ENCODE data around the gene CCDC12.

The CCDC12 gene

DNA sequence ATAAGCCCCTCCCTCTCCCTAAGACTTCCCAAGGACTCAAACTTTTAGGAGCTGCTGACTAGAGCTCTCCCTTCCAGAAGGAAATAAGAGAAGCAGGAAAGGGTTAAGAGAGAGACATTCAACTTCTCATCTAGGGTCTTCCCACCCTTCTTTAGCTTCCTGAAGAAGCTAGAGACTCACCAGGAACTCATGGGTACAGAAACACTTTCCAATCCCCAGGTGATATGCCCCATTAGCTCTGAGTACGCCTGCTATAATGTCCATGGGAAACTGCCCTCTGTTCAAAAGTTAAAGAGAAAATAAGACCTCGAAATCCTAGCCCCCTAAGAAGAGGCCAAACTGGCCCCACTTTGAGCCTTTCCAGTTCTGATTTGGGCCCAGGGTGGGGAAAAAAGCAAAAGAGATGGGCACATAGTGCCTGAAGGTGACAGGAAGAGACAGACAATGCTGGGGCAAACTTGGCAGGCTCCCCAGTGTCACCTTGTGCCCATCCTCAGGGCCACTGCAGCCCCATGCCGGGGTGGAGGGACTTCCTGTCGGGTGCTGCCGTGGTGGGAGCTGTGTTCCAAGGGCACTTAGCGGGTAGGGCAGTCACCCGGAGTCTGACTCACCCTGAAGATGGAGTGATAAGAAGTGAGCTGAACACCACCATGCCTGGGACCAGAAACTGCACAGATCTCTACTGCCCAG lies 29.5 kb downstream of the CCDC12 start:
- no peak overlapping the region for H4K5ac ChIP-seq (ENCODE audit: low read length)
- no peak overlapping the region for H3K27ac ChIP-seq (ENCODE audit: low read depth, low read length)
- H2BK5ac ChIP-seq (ENCODE audit: low read length) = no peak overlapping the region
- H3K18ac ChIP-seq (ENCODE audit: low read length) = no peak overlapping the region
- WGBS (ENCODE audit: extremely low coverage, insufficient coverage, low lambda C conversion rate) = no CpG with 5 or more reads among the region's 7 CpGs
- H4K8ac ChIP-seq (ENCODE audit: low read depth, low read length) = no peak overlapping the region
- no peak for DNase-seq
- no peaks in the 10 kb centered on the region for H3K27me3 ChIP-seq (ENCODE audit: insufficient read depth, low read length, poor library complexity)
- H2BK120ac ChIP-seq (ENCODE audit: low read depth, low read length) = no peak overlapping the region
- H3K36me3 ChIP-seq (ENCODE audit: control insufficient read depth, insufficient read depth, low read length) = no peaks in the 10 kb centered on the region
- H3K79me1 ChIP-seq (ENCODE audit: low read length) = peaks cover 62% of the 10 kb centered on the region
- peaks cover 88% of the 10 kb centered on the region for H3K79me2 ChIP-seq (ENCODE audit: control insufficient read depth, insufficient read depth, low read length)
- H3K4me2 ChIP-seq (ENCODE audit: low read length) = no peak overlapping the region
- H3K56ac ChIP-seq (ENCODE audit: low read length) = no peak overlapping the region
- no peak overlapping the region for H2AK5ac ChIP-seq (ENCODE audit: low read length)
- no peak overlapping the region for H3K4ac ChIP-seq (ENCODE audit: low read depth, low read length)
- H3K4me1 ChIP-seq (ENCODE audit: control insufficient read depth, low read depth, low read length) = peaks cover 42% of the 10 kb centered on the region
- H3K9ac ChIP-seq (ENCODE audit: low read length) = no peak overlapping the region
- H2BK15ac ChIP-seq (replicated peaks; ENCODE audit: low read depth) = no peak overlapping the region
- H3K4me3 ChIP-seq (ENCODE audit: low read length) = no peak overlapping the region
- H3K23ac ChIP-seq (ENCODE audit: low read length) = no peak overlapping the region

DNA sequence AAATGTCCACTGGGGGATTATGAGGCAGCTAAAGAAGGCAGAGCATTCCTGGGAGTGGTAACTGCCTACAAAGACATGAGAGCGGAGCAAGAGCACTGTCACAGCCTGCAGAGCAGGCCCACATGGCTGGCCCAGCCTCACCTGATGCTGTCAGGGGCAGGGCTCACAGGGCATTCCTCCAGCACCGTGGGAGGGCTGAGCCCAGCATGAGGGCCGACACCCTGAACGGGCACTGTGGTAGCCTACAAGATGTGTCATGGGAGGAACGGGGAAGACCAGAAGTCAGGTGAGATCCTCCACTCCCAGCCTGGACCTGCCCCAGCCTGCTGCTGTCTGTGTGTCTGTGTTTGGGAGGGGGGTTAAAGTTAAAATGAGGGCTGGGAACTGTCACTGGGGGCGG lies 30.1 kb downstream of the CCDC12 start:
- no peak overlapping the region for H2BK5ac ChIP-seq (ENCODE audit: low read length)
- no peak overlapping the region for H3K23ac ChIP-seq (ENCODE audit: low read length)
- WGBS (ENCODE audit: extremely low coverage, insufficient coverage, low lambda C conversion rate) = no CpG with 5 or more reads among the region's 6 CpGs
- H3K18ac ChIP-seq (ENCODE audit: low read length) = no peak overlapping the region
- no peak overlapping the region for H3K4ac ChIP-seq (ENCODE audit: low read depth, low read length)
- H3K36me3 ChIP-seq (ENCODE audit: control insufficient read depth, insufficient read depth, low read length) = no peaks in the 10 kb centered on the region
- no peak overlapping the region for H2AK5ac ChIP-seq (ENCODE audit: low read length)
- H3K4me2 ChIP-seq (ENCODE audit: low read length) = no peak overlapping the region
- no peak overlapping the region for H4K5ac ChIP-seq (ENCODE audit: low read length)
- no peak for DNase-seq
- no peak overlapping the region for H4K8ac ChIP-seq (ENCODE audit: low read depth, low read length)
- H3K4me3 ChIP-seq (ENCODE audit: low read length) = no peak overlapping the region
- peaks cover 42% of the 10 kb centered on the region for H3K4me1 ChIP-seq (ENCODE audit: control insufficient read depth, low read depth, low read length)
- H2BK120ac ChIP-seq (ENCODE audit: low read depth, low read length) = no peak overlapping the region
- peaks cover 90% of the 10 kb centered on the region for H3K79me2 ChIP-seq (ENCODE audit: control insufficient read depth, insufficient read depth, low read length)
- H3K27me3 ChIP-seq (ENCODE audit: insufficient read depth, low read length, poor library complexity) = no peaks in the 10 kb centered on the region
- H2BK15ac ChIP-seq (replicated peaks; ENCODE audit: low read depth) = no peak overlapping the region
- H3K79me1 ChIP-seq (ENCODE audit: low read length) = peaks cover 65% of the 10 kb centered on the region
- H3K27ac ChIP-seq (ENCODE audit: low read depth, low read length) = no peak overlapping the region
- H3K56ac ChIP-seq (ENCODE audit: low read length) = no peak overlapping the region
- H3K9ac ChIP-seq (ENCODE audit: low read length) = no peak overlapping the region

DNA sequence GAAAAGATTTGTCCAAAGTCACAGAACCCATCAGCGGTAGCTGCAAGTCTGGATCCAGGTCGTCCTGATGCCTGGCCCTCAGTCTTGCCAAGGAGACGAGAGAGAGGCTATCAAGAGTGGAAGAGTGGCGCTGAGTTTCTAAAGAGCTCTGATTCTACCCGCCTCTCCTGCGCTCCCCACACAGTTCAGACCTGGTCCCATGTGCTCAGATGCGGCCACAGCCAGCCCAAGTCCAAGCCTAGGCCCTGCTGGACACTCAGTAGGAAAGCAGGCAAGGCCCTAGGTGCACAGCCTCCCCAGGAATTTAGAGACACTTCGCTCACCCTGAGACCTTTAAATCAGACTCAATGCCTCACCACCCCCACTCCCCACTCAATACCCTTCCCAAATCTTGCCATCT lies 32.4 kb downstream of the CCDC12 start:
- no peak overlapping the region for H3K18ac ChIP-seq (ENCODE audit: low read length)
- DNase-seq = peak; percentile 37
- H3K27me3 ChIP-seq (ENCODE audit: insufficient read depth, low read length, poor library complexity) = no peaks in the 10 kb centered on the region
- no peak overlapping the region for H3K27ac ChIP-seq (ENCODE audit: low read depth, low read length)
- H3K4me3 ChIP-seq (ENCODE audit: low read length) = no peak overlapping the region
- H3K9ac ChIP-seq (ENCODE audit: low read length) = no peak overlapping the region
- no peak overlapping the region for H2BK120ac ChIP-seq (ENCODE audit: low read depth, low read length)
- no peak overlapping the region for H3K4ac ChIP-seq (ENCODE audit: low read depth, low read length)
- H2AK5ac ChIP-seq (ENCODE audit: low read length) = no peak overlapping the region
- no peak overlapping the region for H2BK5ac ChIP-seq (ENCODE audit: low read length)
- no peak overlapping the region for H3K4me2 ChIP-seq (ENCODE audit: low read length)
- H3K4me1 ChIP-seq (ENCODE audit: control insufficient read depth, low read depth, low read length) = peaks cover 39% of the 10 kb centered on the region
- peaks cover 79% of the 10 kb centered on the region for H3K79me2 ChIP-seq (ENCODE audit: control insufficient read depth, insufficient read depth, low read length)
- no peaks in the 10 kb centered on the region for H3K36me3 ChIP-seq (ENCODE audit: control insufficient read depth, insufficient read depth, low read length)
- H4K5ac ChIP-seq (ENCODE audit: low read length) = no peak overlapping the region
- WGBS (ENCODE audit: extremely low coverage, insufficient coverage, low lambda C conversion rate) = no CpG with 5 or more reads among the region's 8 CpGs
- H2BK15ac ChIP-seq (replicated peaks; ENCODE audit: low read depth) = no peak overlapping the region
- H3K23ac ChIP-seq (ENCODE audit: low read length) = no peak overlapping the region
- no peak overlapping the region for H3K56ac ChIP-seq (ENCODE audit: low read length)
- H3K79me1 ChIP-seq (ENCODE audit: low read length) = peaks cover 68% of the 10 kb centered on the region
- H4K8ac ChIP-seq (ENCODE audit: low read depth, low read length) = no peak overlapping the region

DNA sequence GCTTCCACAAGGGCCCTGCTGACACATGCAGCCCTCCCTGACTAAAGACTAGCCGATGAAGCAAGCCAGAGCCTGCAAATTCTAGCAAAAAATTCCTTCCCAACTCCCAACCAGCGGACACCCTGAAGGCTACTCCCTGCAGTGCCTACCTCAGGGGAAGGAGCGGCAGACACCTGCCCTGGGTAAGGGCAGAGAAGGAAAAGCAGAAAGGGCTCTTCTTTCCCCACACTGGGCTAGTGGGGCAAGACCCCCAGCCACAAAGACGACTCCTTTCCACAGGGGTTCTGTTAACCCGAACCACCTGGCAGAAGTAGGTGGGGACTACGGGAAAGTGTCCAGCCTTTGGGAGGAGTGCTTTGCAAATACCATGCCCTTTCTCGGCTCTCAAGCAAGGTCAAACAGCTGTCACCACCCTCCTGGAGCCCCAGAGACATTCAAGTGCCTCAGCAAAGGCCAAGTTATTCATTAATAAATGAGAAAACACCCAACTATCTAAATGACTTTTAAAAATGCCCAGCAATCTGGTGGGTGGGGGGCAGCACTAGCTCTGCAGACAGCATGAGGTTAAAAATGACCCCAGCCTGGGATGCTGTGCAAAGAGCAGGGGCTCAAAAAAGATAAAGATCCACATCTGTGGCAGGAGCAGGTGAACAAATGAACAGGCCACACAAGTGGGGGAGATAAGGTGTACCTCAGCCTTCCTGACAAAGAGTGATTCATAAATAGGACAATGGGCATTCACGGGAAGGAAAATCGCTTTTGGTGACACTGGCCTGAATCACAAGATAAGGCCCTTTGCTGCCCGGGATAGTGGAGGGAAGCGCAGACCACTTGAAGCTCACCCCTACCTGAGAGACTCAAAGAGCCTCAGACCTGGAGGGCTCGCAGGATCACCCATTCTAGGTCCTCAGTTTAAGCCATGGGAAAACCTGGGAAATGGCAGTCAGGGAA lies 33.0 kb downstream of the CCDC12 start:
- WGBS (ENCODE audit: extremely low coverage, insufficient coverage, low lambda C conversion rate) = no CpG with 5 or more reads among the region's 12 CpGs
- Histone ChIP-seq H3K36me3 (ENCODE audit: control insufficient read depth, insufficient read depth, low read length) (no peaks in the 10 kb centered on the region), H2BK120ac (ENCODE audit: low read depth, low read length) (no peak overlapping the region), H2BK5ac (ENCODE audit: low read length) (no peak overlapping the region), H3K4ac (ENCODE audit: low read depth, low read length) (no peak overlapping the region), H3K4me1 (ENCODE audit: control insufficient read depth, low read depth, low read length) (peaks cover 33% of the 10 kb centered on the region), H3K4me2 (ENCODE audit: low read length) (no peak overlapping the region), H3K27ac (ENCODE audit: low read depth, low read length) (no peak overlapping the region), H3K23ac (ENCODE audit: low read length) (no peak overlapping the region), H3K9ac (ENCODE audit: low read length) (no peak overlapping the region), H2AK5ac (ENCODE audit: low read length) (no peak overlapping the region), H2BK15ac (replicated peaks; ENCODE audit: low read depth) (no peak overlapping the region), H3K79me2 (ENCODE audit: control insufficient read depth, insufficient read depth, low read length) (peaks cover 75% of the 10 kb centered on the region), H4K8ac (ENCODE audit: low read depth, low read length) (no peak overlapping the region), H3K56ac (ENCODE audit: low read length) (no peak overlapping the region), H3K18ac (ENCODE audit: low read length) (no peak overlapping the region), H4K5ac (ENCODE audit: low read length) (no peak overlapping the region), H3K79me1 (ENCODE audit: low read length) (peaks cover 65% of the 10 kb centered on the region), H3K4me3 (ENCODE audit: low read length) (no peak overlapping the region), H3K27me3 (ENCODE audit: insufficient read depth, low read length, poor library complexity) (no peaks in the 10 kb centered on the region)
- DNase-seq = no peak

DNA sequence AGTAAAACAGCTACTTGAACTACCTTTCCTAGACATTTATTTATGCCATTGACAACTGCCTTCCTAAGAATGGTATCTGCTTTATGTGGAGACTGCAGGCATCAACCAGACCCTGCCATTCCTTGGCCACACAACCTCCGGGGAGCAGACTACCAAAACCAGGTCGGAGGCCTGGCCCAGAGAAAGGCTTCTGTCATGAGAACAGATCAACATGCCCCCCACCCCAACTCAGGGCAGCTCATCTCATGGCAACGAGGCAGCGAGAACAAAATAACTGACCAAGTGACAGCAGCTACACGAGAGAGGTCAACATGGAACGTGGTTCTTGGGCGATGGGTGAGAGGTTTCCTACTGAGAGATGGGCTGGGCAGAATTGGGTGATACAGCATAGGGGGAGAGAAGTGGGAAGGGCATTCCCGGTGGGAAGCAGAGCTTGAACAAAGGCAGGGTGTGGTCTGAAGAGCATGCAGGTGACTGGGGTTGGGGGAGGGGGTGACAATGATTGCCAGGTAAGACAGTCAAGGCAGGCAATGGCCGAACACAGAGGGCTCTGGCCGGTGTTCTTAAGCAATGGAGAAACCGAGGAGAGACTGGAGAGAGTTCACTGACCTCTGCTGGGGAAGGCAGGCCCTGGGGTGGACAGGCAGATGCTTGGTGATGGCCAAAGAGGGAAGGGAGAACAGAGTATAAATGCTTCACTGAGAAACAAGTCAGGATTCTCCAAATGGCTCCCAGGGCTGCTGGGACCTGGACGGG lies 33.9 kb downstream of the CCDC12 start:
- H2AK5ac ChIP-seq (ENCODE audit: low read length) = no peak overlapping the region
- WGBS (ENCODE audit: extremely low coverage, insufficient coverage, low lambda C conversion rate) = no CpG with 5 or more reads among the region's 12 CpGs
- H3K4me1 ChIP-seq (ENCODE audit: control insufficient read depth, low read depth, low read length) = peaks cover 27% of the 10 kb centered on the region
- no peak overlapping the region for H2BK120ac ChIP-seq (ENCODE audit: low read depth, low read length)
- H2BK15ac ChIP-seq (replicated peaks; ENCODE audit: low read depth) = no peak overlapping the region
- H3K79me1 ChIP-seq (ENCODE audit: low read length) = peaks cover 62% of the 10 kb centered on the region
- no peak overlapping the region for H3K23ac ChIP-seq (ENCODE audit: low read length)
- no peak overlapping the region for H3K27ac ChIP-seq (ENCODE audit: low read depth, low read length)
- no peak for DNase-seq
- no peak overlapping the region for H3K4me2 ChIP-seq (ENCODE audit: low read length)
- H2BK5ac ChIP-seq (ENCODE audit: low read length) = no peak overlapping the region
- no peak overlapping the region for H3K18ac ChIP-seq (ENCODE audit: low read length)
- H3K9ac ChIP-seq (ENCODE audit: low read length) = no peak overlapping the region
- no peak overlapping the region for H3K4ac ChIP-seq (ENCODE audit: low read depth, low read length)
- no peak overlapping the region for H3K56ac ChIP-seq (ENCODE audit: low read length)
- H4K5ac ChIP-seq (ENCODE audit: low read length) = no peak overlapping the region
- no peaks in the 10 kb centered on the region for H3K27me3 ChIP-seq (ENCODE audit: insufficient read depth, low read length, poor library complexity)
- H3K79me2 ChIP-seq (ENCODE audit: control insufficient read depth, insufficient read depth, low read length) = peaks cover 68% of the 10 kb centered on the region
- no peak overlapping the region for H3K4me3 ChIP-seq (ENCODE audit: low read length)
- H3K36me3 ChIP-seq (ENCODE audit: control insufficient read depth, insufficient read depth, low read length) = no peaks in the 10 kb centered on the region
- H4K8ac ChIP-seq (ENCODE audit: low read depth, low read length) = no peak overlapping the region

Data from mesendoderm (in vitro differentiated cells).